ENCODE data around the gene FRMD1. TPM values are rescaled to one million over a fixed set of nuclear protein-coding genes. Genes with fewer than 3 reads are reported as not detected.

FRMD1 gene
- total and polyA plus RNA-seq, 2 of the 8 experiments (the other 6 are each of a cell fraction or from before 2014, with no cell fraction given): 0.36 TPM; not detected in 1

- TF ChIP-seq SIN3A (conservative IDR thresholded peaks at IDR 0.05 in 1 of 2, IDR thresholded peaks at IDR 0.05 in 1 of 2; ENCODE audit: low read depth in 1 of 2, low read length in 2 of 2): no peak
- no peak for TF ChIP-seq CTBP2 (IDR thresholded peaks at IDR 0.05; ENCODE audit: borderline replicate concordance, insufficient read depth, insufficient read length, low read length)
- no peak for TF ChIP-seq CEBPB (IDR thresholded peaks at IDR 0.05; ENCODE audit: low read depth, low read length)
- no peak for TF ChIP-seq CHD7 (IDR thresholded peaks at IDR 0.05; ENCODE audit: insufficient replicate concordance, low read length)
Measured at GRCh38 chr6:168064226-168064807, 14.7 kb downstream of the FRMD1 start (continued).
